Nephron progenitor cell (in vitro differentiated cells): Measurements from ENCODE around the gene DESI1.

ENCODE experiments used
- DNase-seq: peaks from one replicate; pipeline ENCODE4 v3.0.0; 2021
- H3K27ac Mint-ChIP-seq: 2 replicates; pipeline ENCODE4 v1.8.0; 2021; ENCODE audit warnings: mild to moderate bottlenecking, moderate library complexity, mixed read lengths
- H3K27me3 Mint-ChIP-seq: 2 replicates; pipeline ENCODE4 v1.8.0; 2021; ENCODE audit warnings: mild to moderate bottlenecking, low read depth, mixed read lengths; ENCODE audit not compliant: poor library complexity
- H3K36me3 Mint-ChIP-seq: 2 replicates; pipeline ENCODE4 v1.8.0; 2021; ENCODE audit warnings: low read depth, mixed read lengths
- H3K4me1 Mint-ChIP-seq: 2 replicates; pipeline ENCODE4 v1.8.0; 2021; ENCODE audit warnings: mixed read lengths
- H3K4me3 Mint-ChIP-seq: 2 replicates; pipeline ENCODE4 v1.8.0; 2021; ENCODE audit warnings: mild to moderate bottlenecking, moderate library complexity, mixed read lengths
- H3K9me3 Mint-ChIP-seq: 2 replicates; pipeline ENCODE4 v1.8.0; 2021; ENCODE audit warnings: mild to moderate bottlenecking, moderate library complexity, mixed read lengths
- CTCF ChIP-seq: fragments of 200-600 bp; sonication (generic); IDR thresholded peaks from 2 replicates; pipeline ENCODE4 v1.5.0; 2021; ENCODE audit warnings: antibody characterized with exemption

DESI1 gene

GRCh38 chr22:41548830-41549211 lies 72.0 kb downstream of the DESI1 start:
- Mint-ChIP-seq H3K27me3 (peaks cover 11% of the 10 kb centered on the region), H3K9me3 (no peaks in the 10 kb centered on the region), H3K4me1 (peaks cover 53% of the 10 kb centered on the region), H3K27ac (no peak overlapping the region), H3K4me3 (no peak overlapping the region), H3K36me3 (no peaks in the 10 kb centered on the region)
- TF ChIP-seq CTCF: no peak
- DNase-seq: no peak
